SK-N-SH (cell line): ENCODE data around the gene IRGC. TPM values are rescaled to one million over a fixed set of nuclear protein-coding genes. Genes with fewer than 3 reads are reported as not detected.

Experiments used
- CTCF ChIA-PET: fragments of 300-600, 350-600 bp; formaldehyde crosslinking; extraction: SDS; loops from one replicate; lab custom pipeline; 2021; lab: Yijun Ruan, JAX
- POLR2A ChIA-PET: fragments of 350-600 bp; sonication (Branson Sonifier 250); formaldehyde crosslinking; extraction: SDS; loops from one replicate; lab custom pipeline; 2020; ENCODE audit warnings: antibody characterized with exemption, inconsistent platforms; lab: Yijun Ruan, JAX
- DNase-seq: peaks from one replicate; pipeline ENCODE4 v3.0.0; 2012
- H2AFZ ChIP-seq: fragments of 200-600 bp; sonication (generic); 2 replicates; pipeline ENCODE4 v1.8.1; 2016; ENCODE audit warnings: antibody characterized with exemption, mild to moderate bottlenecking, low read depth
- H3F3A ChIP-seq: fragments of 200-600 bp; sonication (generic); replicated peaks from 2 replicates; pipeline ENCODE3; 2016; ENCODE audit warnings: antibody characterized with exemption, mild to moderate bottlenecking; ENCODE audit not compliant: insufficient read depth
- H3K27ac ChIP-seq, 2 experiments: fragments of 200-500 bp in 1 of 2; fragments of 200-600 bp in 1 of 2; sonication (Bioruptor generic) in 1 of 2; sonication (generic), shearing (Covaris generic) in 1 of 2; 2 replicates each; pipeline versions ENCODE4 v1.5.1 to v1.6.1; 2014 to 2016; ENCODE audit warnings: low read depth in 2 of 2, inconsistent platforms in 1 of 2, low read length in 1 of 2, mild to moderate bottlenecking in 1 of 2, mixed read lengths in 1 of 2
- H3K27me3 ChIP-seq: fragments of 200-600 bp; sonication (generic), shearing (Covaris generic); 2 replicates; pipeline ENCODE4 v1.6.1; 2016; ENCODE audit warnings: mixed run types; ENCODE audit not compliant: insufficient read depth
- H3K36me3 ChIP-seq, 2 experiments: fragments of 200-500 bp in 1 of 2; fragments of 200-600 bp in 1 of 2; sonication (Bioruptor generic) in 1 of 2; sonication (generic) in 1 of 2; replicated peaks in 1 of 2; 2 replicates each; pipeline versions ENCODE3 to v1.5.1; 2014 to 2016; ENCODE audit warnings: low read length in 1 of 2, mild to moderate bottlenecking in 1 of 2; ENCODE audit not compliant: insufficient read depth in 2 of 2, control insufficient read depth in 1 of 2
- H3K4me1 ChIP-seq, 2 experiments: fragments of 200-500 bp in 1 of 2; fragments of 200-600 bp in 1 of 2; sonication (Bioruptor generic) in 1 of 2; sonication (generic), shearing (Covaris generic) in 1 of 2; 2 replicates each; pipeline versions ENCODE4 v1.5.1 to v1.6.1; 2014 to 2016; ENCODE audit warnings: low read depth in 1 of 2, low read length in 1 of 2, mixed run types in 1 of 2; ENCODE audit not compliant: insufficient read depth in 2 of 2, control insufficient read depth in 1 of 2
- H3K4me2 ChIP-seq: fragments of 200-600 bp; sonication (generic), shearing (Covaris generic); 2 replicates; pipeline ENCODE4 v1.6.1; 2017; ENCODE audit warnings: mixed run types
- H3K4me3 ChIP-seq, 2 experiments: fragments of 200-500 bp in 1 of 2; fragments of 200-600 bp in 1 of 2; sonication (Bioruptor generic) in 1 of 2; sonication (generic), shearing (Covaris generic) in 1 of 2; 2 replicates each; pipeline versions ENCODE4 v1.5.1 to v1.8.1; 2014 to 2016; ENCODE audit warnings: low read depth in 2 of 2, inconsistent platforms in 1 of 2, low read length in 1 of 2, mild to moderate bottlenecking in 1 of 2, mixed read lengths in 1 of 2, moderate library complexity in 1 of 2
- H3K79me2 ChIP-seq: fragments of 200-600 bp; sonication (generic); 2 replicates; pipeline ENCODE4 v1.8.1; 2017; ENCODE audit warnings: mild to moderate bottlenecking; ENCODE audit not compliant: insufficient read depth
- H3K9ac ChIP-seq: fragments of 200-600 bp; sonication (generic); 2 replicates; pipeline ENCODE4 v1.6.1; 2017; ENCODE audit warnings: mixed run types
- H3K9me2 ChIP-seq: fragments of 200-600 bp; sonication (generic); 2 replicates; pipeline ENCODE4 v1.6.1; 2017; ENCODE audit warnings: mixed run types
- H3K9me3 ChIP-seq: fragments of 200-600 bp; sonication (generic); 2 replicates; pipeline ENCODE4 v1.6.1; 2017; ENCODE audit warnings: mixed run types, mild to moderate bottlenecking, moderate library complexity
- H4K20me1 ChIP-seq: fragments of 200-600 bp; sonication (generic); 2 replicates; pipeline ENCODE4 v1.6.1; 2017; ENCODE audit warnings: mild to moderate bottlenecking, mixed run types; ENCODE audit not compliant: insufficient read depth
- ELF1 ChIP-seq: IDR thresholded peaks from 2 replicates; pipeline ENCODE4 v1.4.0; 2012
- EP300 ChIP-seq, 2 experiments: IDR thresholded peaks; 2 replicates each; pipeline versions ENCODE4 v1.4.0 to v1.6.1; 2012; ENCODE audit warnings: borderline replicate concordance in 1 of 2, low read depth in 1 of 2, low read length in 1 of 2
- FOSL2 ChIP-seq: IDR thresholded peaks from 2 replicates; pipeline ENCODE4 v1.4.0; 2012; ENCODE audit warnings: low read depth, mild to moderate bottlenecking, moderate library complexity, borderline replicate concordance
- FOXJ3 ChIP-seq: sonication (generic); formaldehyde crosslinking; IDR thresholded peaks from 2 replicates; pipeline ENCODE4 v1.5.1; 2020; ENCODE audit warnings: mild to moderate bottlenecking, missing genetic modification reagents
- FOXM1 ChIP-seq: IDR thresholded peaks from 2 replicates; pipeline ENCODE4 v1.4.0; 2012; ENCODE audit warnings: low read depth, mild to moderate bottlenecking
- MEF2A ChIP-seq: IDR thresholded peaks from 2 replicates; pipeline ENCODE4 v1.4.0; 2012; ENCODE audit warnings: low read depth, borderline replicate concordance
- NFIC ChIP-seq: IDR thresholded peaks from 2 replicates; pipeline ENCODE4 v1.4.0; 2012; ENCODE audit warnings: borderline replicate concordance
- PBX3 ChIP-seq: IDR thresholded peaks from 2 replicates; pipeline ENCODE4; 2012
- RCOR1 ChIP-seq: fragments of 150-350 bp; IDR thresholded peaks from 2 replicates; pipeline ENCODE4 v1.6.1; 2017; ENCODE audit warnings: antibody characterized with exemption, low read length
- RFX5 ChIP-seq: IDR thresholded peaks from 2 replicates; pipeline ENCODE4 v1.6.1; 2012; ENCODE audit warnings: mild to moderate bottlenecking, improper control_type of control experiment, low read length
- RXRA ChIP-seq: IDR thresholded peaks from 2 replicates; pipeline ENCODE4 v1.4.0; 2012; ENCODE audit warnings: low read depth, mild to moderate bottlenecking, borderline replicate concordance
- SIN3A ChIP-seq: IDR thresholded peaks from 2 replicates; pipeline ENCODE4 v1.6.1; 2012; ENCODE audit warnings: low read depth, mild to moderate bottlenecking, low read length, moderate library complexity, borderline replicate concordance
- TCF12 ChIP-seq: IDR thresholded peaks from 2 replicates; pipeline ENCODE4 v1.4.0; 2012
- YY1 ChIP-seq: IDR thresholded peaks from 2 replicates; pipeline ENCODE4 v1.4.0; 2012; ENCODE audit warnings: low read depth, mild to moderate bottlenecking
- WGBS: methylation state at CpG from one replicate; pipeline ENCODE4 v1.1.6; 2017; ENCODE audit warnings: low lambda C conversion rate; 5-methylcytosine and 5-hydroxymethylcytosine counted together
- polyA plus RNA-seq, 3 experiments: library from polyadenylated mRNA; depleted of rRNA; stranded (reverse); fragments of >200 nt; gene quantifications; 2 replicates each; pipeline ENCODE4 v1.2.3, GENCODE V29; 2012
- TF ChIP-seq, protein P1 (sequence below): IDR thresholded peaks from 2 replicates; pipeline ENCODE4 v1.6.1; 2012; ENCODE audit warnings: mild to moderate bottlenecking, low read depth, low read length, moderate library complexity
- TF ChIP-seq, protein P2 (sequence below): IDR thresholded peaks from 2 replicates; pipeline ENCODE4 v1.4.0; 2012; ENCODE audit warnings: low read depth, borderline replicate concordance
- TF ChIP-seq, protein P3 (sequence below): fragments of 150-350 bp; IDR thresholded peaks from 2 replicates; pipeline ENCODE4 v1.6.1; 2016; ENCODE audit warnings: mild to moderate bottlenecking, low read depth, low read length

The IRGC gene
- polyA plus RNA-seq, 1 of the 3 experiments (the other 2 are of a cell fraction), result not detected

- TF ChIP-seq, protein P1, sequence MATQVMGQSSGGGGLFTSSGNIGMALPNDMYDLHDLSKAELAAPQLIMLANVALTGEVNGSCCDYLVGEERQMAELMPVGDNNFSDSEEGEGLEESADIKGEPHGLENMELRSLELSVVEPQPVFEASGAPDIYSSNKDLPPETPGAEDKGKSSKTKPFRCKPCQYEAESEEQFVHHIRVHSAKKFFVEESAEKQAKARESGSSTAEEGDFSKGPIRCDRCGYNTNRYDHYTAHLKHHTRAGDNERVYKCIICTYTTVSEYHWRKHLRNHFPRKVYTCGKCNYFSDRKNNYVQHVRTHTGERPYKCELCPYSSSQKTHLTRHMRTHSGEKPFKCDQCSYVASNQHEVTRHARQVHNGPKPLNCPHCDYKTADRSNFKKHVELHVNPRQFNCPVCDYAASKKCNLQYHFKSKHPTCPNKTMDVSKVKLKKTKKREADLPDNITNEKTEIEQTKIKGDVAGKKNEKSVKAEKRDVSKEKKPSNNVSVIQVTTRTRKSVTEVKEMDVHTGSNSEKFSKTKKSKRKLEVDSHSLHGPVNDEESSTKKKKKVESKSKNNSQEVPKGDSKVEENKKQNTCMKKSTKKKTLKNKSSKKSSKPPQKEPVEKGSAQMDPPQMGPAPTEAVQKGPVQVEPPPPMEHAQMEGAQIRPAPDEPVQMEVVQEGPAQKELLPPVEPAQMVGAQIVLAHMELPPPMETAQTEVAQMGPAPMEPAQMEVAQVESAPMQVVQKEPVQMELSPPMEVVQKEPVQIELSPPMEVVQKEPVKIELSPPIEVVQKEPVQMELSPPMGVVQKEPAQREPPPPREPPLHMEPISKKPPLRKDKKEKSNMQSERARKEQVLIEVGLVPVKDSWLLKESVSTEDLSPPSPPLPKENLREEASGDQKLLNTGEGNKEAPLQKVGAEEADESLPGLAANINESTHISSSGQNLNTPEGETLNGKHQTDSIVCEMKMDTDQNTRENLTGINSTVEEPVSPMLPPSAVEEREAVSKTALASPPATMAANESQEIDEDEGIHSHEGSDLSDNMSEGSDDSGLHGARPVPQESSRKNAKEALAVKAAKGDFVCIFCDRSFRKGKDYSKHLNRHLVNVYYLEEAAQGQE, result no peak
- no peak for TF ChIP-seq FOXM1
- no peak for TF ChIP-seq YY1
- TF ChIP-seq RXRA, result no peak
- no peak for TF ChIP-seq EP300 (IDR thresholded peaks at IDR 0.05; ENCODE audit: borderline replicate concordance in 1 of 2, low read depth in 1 of 2, low read length in 1 of 2)
These were observed 50.8 kb downstream of the IRGC start (continued) for GRCh38 chr19:43766755-43767043.

GRCh38 chr19:43767316-43767715 is 51.4 kb downstream of the IRGC start:
- Histone ChIP-seq H3K79me2 (no peaks in the 10 kb centered on the region), H2AFZ (no peak overlapping the region), H3K27ac (no peak overlapping the region), H3K4me2 (no peak overlapping the region), H3K9me2 (no peaks in the 10 kb centered on the region), H3K4me1 (peaks cover 0 to 21% of the 10 kb centered on the region in 2 experiments; a peak in 3 of 4 replicates), H3K4me3 (no peak overlapping the region), H3F3A (peaks cover 34% of the 10 kb centered on the region), H4K20me1 (no peaks in the 10 kb centered on the region), H3K27me3 (no peaks in the 10 kb centered on the region), H3K9ac (no peak overlapping the region), H3K9me3 (no peaks in the 10 kb centered on the region), H3K36me3 (no peaks in the 10 kb centered on the region)
- POLR2A ChIA-PET, result no interaction called here
- CTCF ChIA-PET, result interaction anchor here (1.3 to 5.4 kb wide), 8 partner anchors 9 to 46 kb away, joined by 4 to 47 read pairs (median 10); no protein-coding TSS in a partner anchor
- WGBS, result 80% methylated on average over 7 of the region's 7 CpGs
- no peak for DNase-seq
- TF ChIP-seq RFX5 (no peak), TCF12 (no peak), EP300 (IDR thresholded peaks at IDR 0.05; ENCODE audit: borderline replicate concordance in 1 of 2, low read depth in 1 of 2, low read length in 1 of 2) (no peak), ELF1 (no peak), FOXJ3 (no peak), NFIC (no peak), PBX3 (no peak), MEF2A (no peak), RCOR1 (no peak), FOSL2 (no peak), RXRA (no peak), SIN3A (no peak)
- TF ChIP-seq, protein P2, sequence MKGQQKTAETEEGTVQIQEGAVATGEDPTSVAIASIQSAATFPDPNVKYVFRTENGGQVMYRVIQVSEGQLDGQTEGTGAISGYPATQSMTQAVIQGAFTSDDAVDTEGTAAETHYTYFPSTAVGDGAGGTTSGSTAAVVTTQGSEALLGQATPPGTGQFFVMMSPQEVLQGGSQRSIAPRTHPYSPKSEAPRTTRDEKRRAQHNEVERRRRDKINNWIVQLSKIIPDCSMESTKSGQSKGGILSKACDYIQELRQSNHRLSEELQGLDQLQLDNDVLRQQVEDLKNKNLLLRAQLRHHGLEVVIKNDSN, result no peak
- TF ChIP-seq, protein P3, sequence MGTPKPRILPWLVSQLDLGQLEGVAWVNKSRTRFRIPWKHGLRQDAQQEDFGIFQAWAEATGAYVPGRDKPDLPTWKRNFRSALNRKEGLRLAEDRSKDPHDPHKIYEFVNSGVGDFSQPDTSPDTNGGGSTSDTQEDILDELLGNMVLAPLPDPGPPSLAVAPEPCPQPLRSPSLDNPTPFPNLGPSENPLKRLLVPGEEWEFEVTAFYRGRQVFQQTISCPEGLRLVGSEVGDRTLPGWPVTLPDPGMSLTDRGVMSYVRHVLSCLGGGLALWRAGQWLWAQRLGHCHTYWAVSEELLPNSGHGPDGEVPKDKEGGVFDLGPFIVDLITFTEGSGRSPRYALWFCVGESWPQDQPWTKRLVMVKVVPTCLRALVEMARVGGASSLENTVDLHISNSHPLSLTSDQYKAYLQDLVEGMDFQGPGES, result no peak
